Stimulated activated CD4-positive, alpha-beta T cell treated with anti-CD3 and anti-CD28 coated beads, Interleukin-4, amount 100 ng/mL, for 48 hours (primary cell): Measurements from ENCODE around the gene USP25.

Experiments used
- DNase-seq, 2 donors: peaks; one replicate each; pipeline ENCODE4 v3.0.0-alpha.2; 2020; ENCODE audit warnings: low read depth in 2 of 2

Gene USP25

GRCh38 chr21:15729674-15730483 lies at the start of gene USP25:
USP25 (plus strand) TSS chr21:15729982; CDS start chr21:15730394, 412 bp downstream.
- peak; percentile 76 to 78 for DNase-seq

- no peak for DNase-seq
Observed at GRCh38 chr21:15682186-15682895, 47.4 kb upstream of the USP25 start.

GRCh38 chr21:15682977-15683376 lies 46.8 kb upstream of the USP25 start:
- DNase-seq, result no peak

- DNase-seq, result no peak
Observed at GRCh38 chr21:15686506-15686905, 43.3 kb upstream of the USP25 start.

GRCh38 chr21:15687208-15687607 lies 42.6 kb upstream of the USP25 start:
- DNase-seq, result no peak

GRCh38 chr21:15688016-15688415 lies 41.8 kb upstream of the USP25 start:
- DNase-seq, result no peak

- DNase-seq, result no peak
Observed at GRCh38 chr21:15688809-15689208, 41.0 kb upstream of the USP25 start.

GRCh38 chr21:15692711-15693110 lies 37.1 kb upstream of the USP25 start:
- DNase-seq, result no peak

- no peak for DNase-seq
Observed at GRCh38 chr21:15695241-15695640, 34.5 kb upstream of the USP25 start.

- no peak for DNase-seq
Observed at GRCh38 chr21:15701830-15702229, 28.0 kb upstream of the USP25 start.

GRCh38 chr21:15703932-15704331 lies 25.9 kb upstream of the USP25 start:
- DNase-seq, result no peak

- no peak for DNase-seq
Observed at GRCh38 chr21:15706696-15707095, 23.1 kb upstream of the USP25 start.

GRCh38 chr21:15713412-15713811 lies 16.4 kb upstream of the USP25 start:
- DNase-seq, result no peak

- no peak for DNase-seq
Observed at GRCh38 chr21:15718711-15719110, 11.1 kb upstream of the USP25 start.

- no peak for DNase-seq
Observed at GRCh38 chr21:15719976-15720375, 9.8 kb upstream of the USP25 start.

GRCh38 chr21:15722591-15723324 lies 7.0 kb upstream of the USP25 start:
- no peak for DNase-seq

- no peak for DNase-seq
Observed at GRCh38 chr21:15725949-15726348, 3.8 kb upstream of the USP25 start.

- DNase-seq, result no peak
Observed at GRCh38 chr21:15728046-15728445, 1.7 kb upstream of the USP25 start.

- no peak for DNase-seq
Observed at GRCh38 chr21:15729346-15729673, 472 bp upstream of the USP25 start.

- DNase-seq, result no peak
Observed at GRCh38 chr21:15730484-15731242, 881 bp downstream of the USP25 start.

- no peak for DNase-seq
Observed at GRCh38 chr21:15731243-15731613, 1.4 kb downstream of the USP25 start.
